Activated CD8-positive, alpha-beta memory T cell treated with anti-CD3 and anti-CD28 coated beads, Interleukin-2, amount 10 ng/mL, durations not matched to agents 7 days and 5 days (primary cell): ENCODE data around the gene BLOC1S1. TPM values are rescaled to one million over a fixed set of nuclear protein-coding genes. Genes with fewer than 3 reads are reported as not detected.

ENCODE experiments used
- ATAC-seq: fragments of 150-1000 bp; cut with Tn5 transposase; one replicate; pipeline ENCODE4 v1.10.0; 2021; ENCODE audit warnings: moderate library complexity
- CTCF ChIA-PET: fragments of 350-600 bp; sonication (Branson Sonifier 250); formaldehyde crosslinking; loops from one replicate; lab custom pipeline; 2021; ENCODE audit warnings: antibody characterized with exemption; lab: Charles Lee
- DNase-seq: peaks from one replicate; pipeline ENCODE4 v3.0.0-alpha.2; 2020
- H3K27ac Mint-ChIP-seq: one replicate; pipeline ENCODE4 v1.8.0; 2021; ENCODE audit warnings: mild to moderate bottlenecking, mixed read lengths
- H3K27me3 Mint-ChIP-seq: one replicate; pipeline ENCODE4 v1.8.0; 2021; ENCODE audit warnings: mixed read lengths
- H3K36me3 Mint-ChIP-seq: one replicate; pipeline ENCODE4 v1.8.0; 2021; ENCODE audit warnings: mild to moderate bottlenecking, mixed read lengths
- H3K4me1 Mint-ChIP-seq: one replicate; pipeline ENCODE4 v1.8.0; 2021; ENCODE audit warnings: mixed read lengths
- H3K4me3 Mint-ChIP-seq: one replicate; pipeline ENCODE4 v1.8.0; 2021; ENCODE audit warnings: mild to moderate bottlenecking, moderate library complexity, mixed read lengths
- H3K9me3 Mint-ChIP-seq: one replicate; pipeline ENCODE4 v1.8.0; 2022; ENCODE audit warnings: low read depth, mixed read lengths
- total RNA-seq, 2 experiments: library from RNA; stranded (reverse); gene quantifications; one replicate each; pipeline ENCODE4 v1.2.3, GENCODE V29; 2021

The BLOC1S1 gene
- total RNA-seq, 2 experiments from 2014 or later, result 151 to 152 TPM

DNA sequence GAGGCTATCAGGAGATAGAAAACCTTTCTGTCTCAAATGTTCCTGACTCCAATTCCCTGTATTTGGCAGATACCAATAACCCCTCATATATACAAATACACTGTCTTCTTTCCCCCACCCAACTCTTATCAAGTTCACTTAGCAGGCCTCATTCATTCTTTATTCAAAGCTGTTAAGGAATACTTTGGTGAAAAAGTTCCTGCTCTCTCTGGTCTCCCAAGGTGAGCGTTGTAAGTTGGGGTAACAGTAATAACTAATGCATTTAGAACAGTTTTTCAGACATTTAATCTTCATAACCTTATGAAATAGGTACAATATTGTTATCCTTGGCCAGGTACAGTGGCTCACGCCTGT is 23.2 kb downstream of the BLOC1S1 start:
- DNase-seq, result no peak
- no peak for ATAC-seq
- CTCF ChIA-PET, result interaction anchor here (0.9 to 9.1 kb wide), 55 partner anchors 9 to 731 kb away, joined by 3 to 233 read pairs (median 6); partner anchors contain the start of genes ANKRD52, BLOC1S1, CD63 and DGKA
- H3K27me3 Mint-ChIP-seq, result peaks cover 8% of the 10 kb centered on the region
- H3K4me1 Mint-ChIP-seq, result peaks cover 33% of the 10 kb centered on the region
- H3K36me3 Mint-ChIP-seq, result no peaks in the 10 kb centered on the region
- H3K4me3 Mint-ChIP-seq, result peak overlapping the region; percentile 80
- no peaks in the 10 kb centered on the region for H3K9me3 Mint-ChIP-seq
- H3K27ac Mint-ChIP-seq, result no peak overlapping the region

GRCh38 chr12:55741931-55742680 is 26.3 kb downstream of the BLOC1S1 start:
- ATAC-seq (no peak), DNase-seq (no peak)
- CTCF ChIA-PET, result interaction anchor here (0.9 to 6.2 kb wide), 5 partner anchors 10 to 197 kb away, joined by 3 to 66 read pairs (median 17); partner anchors contain the start of genes DGKA and PYM1
- Mint-ChIP-seq H3K9me3 (no peaks in the 10 kb centered on the region), H3K27ac (peak overlapping the region; percentile 41), H3K4me1 (peaks cover 44% of the 10 kb centered on the region), H3K27me3 (peaks cover 8% of the 10 kb centered on the region), H3K36me3 (no peaks in the 10 kb centered on the region), H3K4me3 (peak overlapping the region; percentile 74)

- DNase-seq, result peak; percentile 83
- peak; percentile 69 for ATAC-seq
- CTCF ChIA-PET, result interaction anchor here (0.7 to 3.1 kb wide), 10 partner anchors 10 to 197 kb away, joined by 3 to 17 read pairs (median 6); no protein-coding TSS in a partner anchor
These were observed 27.0 kb downstream of the BLOC1S1 start, which contains the start of gene GDF11 for GRCh38 chr12:55742719-55743405. TSS of gene GDF11 (plus strand) at chr12:55743122. CDS start at chr12:55743317, 195 bp downstream.

DNA sequence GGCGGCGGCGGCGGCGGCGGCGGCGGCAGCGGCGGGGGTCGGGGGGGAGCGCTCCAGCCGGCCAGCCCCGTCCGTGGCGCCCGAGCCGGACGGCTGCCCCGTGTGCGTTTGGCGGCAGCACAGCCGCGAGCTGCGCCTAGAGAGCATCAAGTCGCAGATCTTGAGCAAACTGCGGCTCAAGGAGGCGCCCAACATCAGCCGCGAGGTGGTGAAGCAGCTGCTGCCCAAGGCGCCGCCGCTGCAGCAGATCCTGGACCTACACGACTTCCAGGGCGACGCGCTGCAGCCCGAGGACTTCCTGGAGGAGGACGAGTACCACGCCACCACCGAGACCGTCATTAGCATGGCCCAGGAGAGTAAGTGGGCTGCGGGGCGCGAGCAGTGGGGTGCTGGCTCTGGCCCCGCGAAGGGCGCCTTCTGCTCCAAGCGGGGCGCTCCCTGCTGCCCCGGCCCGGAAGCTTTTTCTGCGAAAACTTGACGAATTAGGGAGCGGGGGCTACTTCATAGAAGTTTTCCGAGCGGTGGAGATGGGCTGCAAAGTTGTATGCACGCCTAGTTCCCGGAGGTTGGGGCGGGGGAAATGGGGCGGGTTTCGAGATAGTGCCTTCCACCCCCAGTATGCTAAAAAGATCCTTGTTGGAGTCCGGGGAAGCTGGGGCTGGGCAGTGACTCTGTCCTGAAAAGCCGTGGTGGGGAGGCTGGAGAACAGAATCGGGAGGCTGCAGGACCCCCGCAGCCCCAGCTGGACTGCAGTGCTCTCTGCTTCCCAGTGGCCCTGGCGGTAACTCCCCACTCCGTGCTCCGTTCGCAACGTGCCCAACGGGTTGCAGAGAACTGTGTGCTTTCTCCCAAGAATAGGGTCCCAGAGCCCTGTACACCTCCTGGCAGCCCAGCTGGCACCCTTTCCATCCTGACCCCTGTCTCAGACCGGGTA is 27.8 kb downstream of the BLOC1S1 start:
- H3K4me3 Mint-ChIP-seq, result peak overlapping the region; percentile 84
- peaks cover 8% of the 10 kb centered on the region for H3K27me3 Mint-ChIP-seq
- no peaks in the 10 kb centered on the region for H3K9me3 Mint-ChIP-seq
- ATAC-seq, result peak; percentile 46
- H3K4me1 Mint-ChIP-seq, result peaks cover 31% of the 10 kb centered on the region
- H3K27ac Mint-ChIP-seq, result peak overlapping the region; percentile 26
- peaks cover 6% of the 10 kb centered on the region for H3K36me3 Mint-ChIP-seq
- CTCF ChIA-PET, result interaction anchor here (0.7 to 3.1 kb wide), 14 partner anchors 9 to 195 kb away, joined by 3 to 17 read pairs (median 4); partner anchors contain the start of gene DNAJC14
- peak; percentile 72 for DNase-seq

More at GRCh38 chr12:55742719-55743405, 27.0 kb downstream of the BLOC1S1 start, which contains the start of gene GDF11:
- Mint-ChIP-seq H3K4me1 (peaks cover 36% of the 10 kb centered on the region), H3K27ac (peak within 1 kb of the TSS; percentile 41), H3K27me3 (peaks cover 8% of the 10 kb centered on the region), H3K9me3 (no peaks in the 10 kb centered on the region), H3K4me3 (peak within 1 kb of the TSS; percentile 84), H3K36me3 (peaks cover 4% of the 10 kb centered on the region)

GRCh38 chr12:55744340-55745030 is 28.6 kb downstream of the BLOC1S1 start:
- H3K36me3 Mint-ChIP-seq, result peaks cover 10% of the 10 kb centered on the region
- H3K4me3 Mint-ChIP-seq, result peak overlapping the region; percentile 84
- H3K27ac Mint-ChIP-seq, result no peak overlapping the region
- no peaks in the 10 kb centered on the region for H3K9me3 Mint-ChIP-seq
- H3K4me1 Mint-ChIP-seq, result peaks cover 28% of the 10 kb centered on the region
- peaks cover 8% of the 10 kb centered on the region for H3K27me3 Mint-ChIP-seq
- DNase-seq (no peak), ATAC-seq (no peak)
- CTCF ChIA-PET, result interaction anchor here (1.0 to 3.1 kb wide), 13 partner anchors 8 to 194 kb away, joined by 3 to 17 read pairs (median 4); partner anchors contain the start of gene DNAJC14

GRCh38 chr12:55745361-55746173 is 29.7 kb downstream of the BLOC1S1 start:
- Mint-ChIP-seq H3K9me3 (no peaks in the 10 kb centered on the region), H3K27me3 (peaks cover 8% of the 10 kb centered on the region), H3K4me1 (peaks cover 28% of the 10 kb centered on the region), H3K36me3 (peaks cover 12% of the 10 kb centered on the region), H3K4me3 (no peak overlapping the region), H3K27ac (no peak overlapping the region)
- ATAC-seq (no peak), DNase-seq (no peak)
- CTCF ChIA-PET, result interaction anchor here (0.6 to 1.8 kb wide), 5 partner anchors 21 to 181 kb away, joined by 3 to 5 read pairs (median 3); partner anchors contain the start of gene DNAJC14

DNA sequence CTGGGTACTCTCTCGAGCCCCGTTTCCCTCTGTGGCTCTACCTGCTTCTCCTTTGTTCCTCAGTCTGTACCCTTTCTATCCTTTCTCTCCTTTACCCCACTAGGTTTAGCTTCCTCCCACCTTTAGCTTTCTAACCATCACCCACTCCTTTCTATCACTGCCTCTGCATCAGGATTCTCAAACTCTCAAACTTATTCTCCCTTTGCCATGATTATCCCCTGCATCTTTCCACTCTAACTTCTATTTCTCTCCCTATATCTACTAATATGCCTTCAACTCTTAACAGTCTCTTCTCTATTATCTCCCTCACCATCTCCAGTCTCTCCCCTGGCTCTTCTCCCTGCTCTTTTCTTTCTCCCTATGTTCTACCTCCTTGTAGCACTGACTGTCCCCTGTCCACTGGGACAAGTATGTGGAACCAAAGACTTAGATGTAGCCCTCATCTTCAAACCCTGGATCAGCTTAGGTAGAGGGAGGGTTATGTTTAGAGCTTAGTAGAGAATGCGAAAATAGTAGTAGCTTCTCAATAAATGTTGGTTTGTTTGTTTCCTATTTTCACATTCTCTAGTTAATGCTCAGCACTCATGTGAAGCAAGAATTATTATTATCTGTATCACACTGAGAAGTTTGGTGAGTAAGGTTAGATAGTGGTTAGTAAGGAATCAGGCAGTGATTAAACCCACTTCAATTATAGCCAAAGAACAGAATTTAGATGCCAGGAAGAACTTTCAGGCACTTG is 30.5 kb downstream of the BLOC1S1 start:
- ATAC-seq (no peak), DNase-seq (no peak)
- no peak overlapping the region for H3K4me3 Mint-ChIP-seq
- peaks cover 28% of the 10 kb centered on the region for H3K4me1 Mint-ChIP-seq
- CTCF ChIA-PET, result interaction anchor here (0.6 to 3.1 kb wide), 5 partner anchors 8 to 184 kb away, joined by 3 to 30 read pairs (median 4); partner anchors contain the start of gene DGKA
- H3K27me3 Mint-ChIP-seq, result peaks cover 8% of the 10 kb centered on the region
- no peaks in the 10 kb centered on the region for H3K9me3 Mint-ChIP-seq
- H3K36me3 Mint-ChIP-seq, result peaks cover 14% of the 10 kb centered on the region
- no peak overlapping the region for H3K27ac Mint-ChIP-seq

GRCh38 chr12:55746913-55747231 is 31.0 kb downstream of the BLOC1S1 start:
- peaks cover 15% of the 10 kb centered on the region for H3K36me3 Mint-ChIP-seq
- CTCF ChIA-PET, result interaction anchor here (0.7 to 3.1 kb wide), 4 partner anchors 9 to 282 kb away, joined by 3 to 30 read pairs (median 6); partner anchors contain the start of gene DGKA
- DNase-seq, result no peak
- H3K27me3 Mint-ChIP-seq, result peaks cover 6% of the 10 kb centered on the region
- no peak overlapping the region for H3K27ac Mint-ChIP-seq
- ATAC-seq, result no peak
- H3K4me1 Mint-ChIP-seq, result peaks cover 26% of the 10 kb centered on the region
- no peak overlapping the region for H3K4me3 Mint-ChIP-seq
- no peaks in the 10 kb centered on the region for H3K9me3 Mint-ChIP-seq

- no peak for ATAC-seq
- H3K36me3 Mint-ChIP-seq, result peaks cover 25% of the 10 kb centered on the region
- H3K4me1 Mint-ChIP-seq, result peaks cover 19% of the 10 kb centered on the region
- no peaks in the 10 kb centered on the region for H3K27me3 Mint-ChIP-seq
- no peak overlapping the region for H3K4me3 Mint-ChIP-seq
- no peaks in the 10 kb centered on the region for H3K9me3 Mint-ChIP-seq
- DNase-seq, result no peak
- no peak overlapping the region for H3K27ac Mint-ChIP-seq
- CTCF ChIA-PET, result interaction anchor here (1.6 to 3.1 kb wide), 3 partner anchors 10 to 299 kb away, joined by 4 to 30 read pairs (median 7); partner anchors contain the start of gene DGKA
These were observed 32.6 kb downstream of the BLOC1S1 start for GRCh38 chr12:55748230-55748993.

DNA sequence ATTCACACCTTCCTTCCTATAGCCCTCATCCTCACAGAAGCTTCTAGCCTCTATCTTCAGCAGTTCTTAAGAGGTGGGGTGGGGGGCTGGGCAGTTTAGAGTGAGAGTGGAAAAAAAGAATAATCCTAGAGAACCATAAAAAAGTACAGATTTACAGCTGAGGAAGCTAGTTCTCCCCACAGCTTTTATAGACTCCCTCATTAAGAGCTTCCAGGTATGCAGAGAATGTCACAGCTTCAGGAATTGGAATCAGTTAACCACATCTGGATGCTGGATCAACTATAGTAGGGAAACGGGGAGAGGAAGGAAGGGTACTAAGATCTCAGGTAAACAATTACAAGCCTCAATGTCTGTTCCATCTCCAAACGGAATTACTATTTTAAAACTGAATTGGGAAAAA is 39.4 kb downstream of the BLOC1S1 start:
- no peak overlapping the region for H3K4me3 Mint-ChIP-seq
- peaks cover 54% of the 10 kb centered on the region for H3K36me3 Mint-ChIP-seq
- ATAC-seq (no peak), DNase-seq (no peak)
- H3K27me3 Mint-ChIP-seq, result no peaks in the 10 kb centered on the region
- no peaks in the 10 kb centered on the region for H3K4me1 Mint-ChIP-seq
- no peaks in the 10 kb centered on the region for H3K9me3 Mint-ChIP-seq
- H3K27ac Mint-ChIP-seq, result no peak overlapping the region
- CTCF ChIA-PET, result interaction anchor here (0.6 to 0.8 kb wide), 3 partner anchors 11 to 34 kb away, joined by 3 to 5 read pairs (median 4); no protein-coding TSS in a partner anchor
